ENCODE measurements around the gene UQCC3. TPM values are rescaled to one million over a fixed set of nuclear protein-coding genes. Genes with fewer than 3 reads are reported as not detected.

Gene UQCC3
- total and polyA plus RNA-seq, 4 donors = 8.6 to 20.1 (median 9.5) TPM

DNA sequence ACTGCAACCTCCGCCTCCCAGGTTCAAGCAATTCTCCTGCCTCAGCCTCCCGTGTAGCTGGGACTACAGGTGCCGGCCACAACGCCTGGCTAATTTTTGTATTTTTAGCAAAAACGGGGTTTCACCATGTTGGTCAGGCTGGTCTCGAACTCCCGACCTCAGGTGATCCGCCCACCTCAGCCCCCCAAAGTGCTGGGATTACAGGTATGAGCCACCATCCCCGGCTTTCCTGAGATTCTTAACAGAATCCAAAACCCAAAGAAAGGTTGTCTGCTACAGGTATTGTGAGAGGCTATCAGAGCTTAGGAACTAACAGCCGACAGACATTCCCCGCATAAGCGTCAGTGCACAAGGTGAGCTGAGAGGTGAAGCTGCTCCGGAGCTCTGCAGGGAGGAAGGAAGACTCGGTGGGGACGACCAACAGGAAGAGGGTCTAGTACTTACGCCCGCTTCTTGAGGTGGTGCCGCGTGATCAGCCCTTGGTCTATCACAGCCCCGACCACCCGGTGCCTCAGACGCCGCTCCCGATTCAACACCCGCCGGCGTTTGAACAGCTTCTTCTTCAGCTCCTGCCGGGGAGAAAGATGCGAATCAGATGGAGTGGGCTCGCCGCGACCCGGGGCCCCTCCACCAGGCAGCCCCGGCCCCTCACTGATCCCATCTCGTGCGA lies 6.9 kb upstream of the UQCC3 start:
- no peaks in the 10 kb centered on the region for H3K9me3 ChIP-seq (ENCODE audit: control insufficient read depth in 4 of 4, insufficient read depth in 3 of 4, low read length in 3 of 4)
- peaks cover 7 to 21% (median 17%) of the 10 kb centered on the region in 4 donors for H3K36me3 ChIP-seq (ENCODE audit: control insufficient read depth in 4 of 4, insufficient read depth in 4 of 4, low read length in 4 of 4)
- peak overlapping the region; percentile 12 to 61 for H3K9ac ChIP-seq (ENCODE audit: insufficient read depth in 1 of 2, low read length in 2 of 2)
- TF ChIP-seq, protein P1, sequence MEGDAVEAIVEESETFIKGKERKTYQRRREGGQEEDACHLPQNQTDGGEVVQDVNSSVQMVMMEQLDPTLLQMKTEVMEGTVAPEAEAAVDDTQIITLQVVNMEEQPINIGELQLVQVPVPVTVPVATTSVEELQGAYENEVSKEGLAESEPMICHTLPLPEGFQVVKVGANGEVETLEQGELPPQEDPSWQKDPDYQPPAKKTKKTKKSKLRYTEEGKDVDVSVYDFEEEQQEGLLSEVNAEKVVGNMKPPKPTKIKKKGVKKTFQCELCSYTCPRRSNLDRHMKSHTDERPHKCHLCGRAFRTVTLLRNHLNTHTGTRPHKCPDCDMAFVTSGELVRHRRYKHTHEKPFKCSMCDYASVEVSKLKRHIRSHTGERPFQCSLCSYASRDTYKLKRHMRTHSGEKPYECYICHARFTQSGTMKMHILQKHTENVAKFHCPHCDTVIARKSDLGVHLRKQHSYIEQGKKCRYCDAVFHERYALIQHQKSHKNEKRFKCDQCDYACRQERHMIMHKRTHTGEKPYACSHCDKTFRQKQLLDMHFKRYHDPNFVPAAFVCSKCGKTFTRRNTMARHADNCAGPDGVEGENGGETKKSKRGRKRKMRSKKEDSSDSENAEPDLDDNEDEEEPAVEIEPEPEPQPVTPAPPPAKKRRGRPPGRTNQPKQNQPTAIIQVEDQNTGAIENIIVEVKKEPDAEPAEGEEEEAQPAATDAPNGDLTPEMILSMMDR (IDR thresholded peaks at IDR 0.05; ENCODE audit: control extremely low read depth, extremely low read depth) = no peak
- peak overlapping the region; percentile 62 for H3K4me3 ChIP-seq
- H3K4me1 ChIP-seq (ENCODE audit: control insufficient read depth in 5 of 5, insufficient read depth in 5 of 5, low read length in 5 of 5) = peaks cover 11 to 15% (median 12%) of the 10 kb centered on the region in 5 donors
- DNase-seq (peak in 2 of 3 donors; percentile 62 to 71), ATAC-seq (ENCODE audit: insufficient read depth, low FRiP score) (peak; percentile 16)
- H3K27ac ChIP-seq (ENCODE audit: low read depth in 1 of 2, low read length in 1 of 2) = peak overlapping the region; percentile 79 to 90
- H3K27me3 ChIP-seq (ENCODE audit: control insufficient read depth in 3 of 3, insufficient read depth in 3 of 3, low read length in 2 of 3) = no peaks in the 10 kb centered on the region
- 4% methylated on average over 36 of the region's 36 CpGs for WGBS, 2 donors

DNA sequence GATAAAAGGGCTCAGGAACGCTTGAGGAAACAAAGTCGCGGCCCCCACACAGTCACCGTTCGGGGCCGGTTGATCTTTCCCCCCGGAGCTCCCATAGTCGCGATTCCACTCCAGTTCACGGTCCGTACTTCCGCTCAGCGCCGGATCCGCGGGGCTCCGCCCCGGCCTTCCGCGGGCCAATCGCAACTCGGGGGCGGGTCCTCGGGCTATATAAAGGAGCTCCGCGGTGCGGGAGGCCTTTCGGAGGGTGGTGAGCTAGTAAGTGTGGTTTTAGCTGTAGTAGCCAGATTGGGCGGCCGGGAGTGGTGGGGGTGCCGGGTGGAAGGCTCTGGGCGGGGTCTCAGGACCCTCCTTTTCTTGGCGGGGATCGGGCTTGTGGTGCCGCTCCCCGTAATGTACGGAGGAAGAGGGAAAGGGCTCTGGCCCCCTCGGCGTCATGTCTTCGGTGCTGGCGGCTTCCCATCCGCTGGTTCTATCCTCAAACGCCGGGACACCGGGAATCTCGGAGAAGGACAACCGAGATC lies 6.3 kb upstream of the UQCC3 start, which contains the start of the genes C11orf98 and CSKMT:
TSS of gene C11orf98 (minus strand) at position 136 of the 524 bp plus-strand sequence. CDS start at position 95, 41 bp downstream.
TSS of gene CSKMT (plus strand) at position 238 of the 524 bp plus-strand sequence. CDS start 568 bp downstream, outside the sequence.
- 0 to 1% methylated on average over 41 to 47 of the region's 47 CpGs for WGBS, 2 donors
- peak within 1 kb of the TSS; percentile 86 to 90 for H3K27ac ChIP-seq (ENCODE audit: low read depth in 1 of 2, low read length in 1 of 2)
- H3K9ac ChIP-seq (ENCODE audit: insufficient read depth in 1 of 2, low read length in 2 of 2) = peak within 1 kb of the TSS; percentile 48 to 82
- H3K27me3 ChIP-seq (ENCODE audit: control insufficient read depth in 3 of 3, insufficient read depth in 3 of 3, low read length in 2 of 3) = no peaks in the 10 kb centered on the region
- ATAC-seq (ENCODE audit: insufficient read depth, low FRiP score) (peak; percentile 96), DNase-seq (peak; percentile 97 to 98 (median 97))
- TF ChIP-seq, protein P1 (IDR thresholded peaks at IDR 0.05; ENCODE audit: control extremely low read depth, extremely low read depth) = no peak
- peak within 1 kb of the TSS; percentile 79 for H3K4me3 ChIP-seq
- peaks cover 11 to 17% (median 14%) of the 10 kb centered on the region in 5 donors for H3K4me1 ChIP-seq (ENCODE audit: control insufficient read depth in 5 of 5, insufficient read depth in 5 of 5, low read length in 5 of 5)
- peaks cover 7 to 21% (median 18%) of the 10 kb centered on the region in 4 donors for H3K36me3 ChIP-seq (ENCODE audit: control insufficient read depth in 4 of 4, insufficient read depth in 4 of 4, low read length in 4 of 4)
- no peaks in the 10 kb centered on the region for H3K9me3 ChIP-seq (ENCODE audit: control insufficient read depth in 4 of 4, insufficient read depth in 3 of 4, low read length in 3 of 4)

DNA sequence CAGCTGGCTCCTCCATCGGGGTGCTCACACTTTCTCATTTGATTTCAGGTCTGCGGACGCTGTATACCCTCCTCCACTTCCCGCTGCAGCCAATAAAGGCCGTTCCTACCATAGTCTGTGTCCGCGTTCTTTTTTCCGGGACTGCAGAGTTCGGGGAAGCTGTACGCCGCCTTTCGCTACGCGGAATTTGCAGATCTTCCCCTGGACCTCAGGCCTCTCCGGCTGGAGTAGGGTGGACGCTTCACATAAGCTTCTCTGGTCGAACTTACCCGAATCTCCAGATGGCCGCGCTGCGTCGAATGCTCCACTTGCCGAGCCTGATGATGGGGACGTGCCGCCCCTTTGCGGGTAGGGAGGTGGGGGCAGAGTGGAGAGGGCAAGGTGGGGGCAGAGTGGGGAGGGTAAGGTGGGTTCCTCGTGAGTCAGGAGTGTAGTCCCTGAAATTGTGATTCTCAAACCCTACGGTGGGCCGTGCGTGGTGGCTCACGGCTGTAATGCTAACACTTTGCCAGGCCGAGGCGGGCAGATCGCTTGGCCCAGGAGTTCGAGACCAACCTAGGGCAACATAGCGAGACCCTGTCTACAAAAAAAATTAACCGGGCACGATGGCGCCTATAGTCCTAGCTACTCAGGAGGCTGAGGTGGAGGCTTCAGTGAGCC lies 5.7 kb upstream of the UQCC3 start:
- Histone ChIP-seq H3K27me3 (ENCODE audit: control insufficient read depth in 3 of 3, insufficient read depth in 3 of 3, low read length in 2 of 3) (no peaks in the 10 kb centered on the region), H3K9me3 (ENCODE audit: control insufficient read depth in 4 of 4, insufficient read depth in 3 of 4, low read length in 3 of 4) (no peaks in the 10 kb centered on the region), H3K36me3 (ENCODE audit: control insufficient read depth in 4 of 4, insufficient read depth in 4 of 4, low read length in 4 of 4) (peaks cover 7 to 21% (median 18%) of the 10 kb centered on the region in 4 donors), H3K4me3 (peak overlapping the region; percentile 79), H3K4me1 (ENCODE audit: control insufficient read depth in 5 of 5, insufficient read depth in 5 of 5, low read length in 5 of 5) (peaks cover 12 to 19% (median 14%) of the 10 kb centered on the region in 5 donors), H3K9ac (ENCODE audit: insufficient read depth in 1 of 2, low read length in 2 of 2) (peak overlapping the region; percentile 48 to 82), H3K27ac (ENCODE audit: low read depth in 1 of 2, low read length in 1 of 2) (peak overlapping the region; percentile 79 to 86)
- DNase-seq (peak; percentile 71 to 87 (median 79)), ATAC-seq (ENCODE audit: insufficient read depth, low FRiP score) (peak; percentile 29)
- TF ChIP-seq, protein P1 (IDR thresholded peaks at IDR 0.05; ENCODE audit: control extremely low read depth, extremely low read depth) = no peak
- WGBS, 2 donors = 5 to 7% methylated on average over 39 of the region's 39 CpGs
